ENCODE data around the gene PELI1. TPM values are rescaled to one million over a fixed set of nuclear protein-coding genes. Genes with fewer than 3 reads are reported as not detected.
A peak's percentile ranks its signal among the peaks of the same experiment; 100 is the strongest.

Gene PELI1
- total RNA-seq, 2 donors from 2014 or later, result 6.3 to 16.6 TPM

- intact Hi-C loops (cut with DNase I), result loop anchor here (10.0 kb wide), 1 partner anchor 90 kb away; no protein-coding TSS in a partner anchor
- no peak overlapping the region for H3K27ac ChIP-seq
- no peak for ATAC-seq
- 91 to 93% methylated on average over 7 of the region's 7 CpGs for WGBS, 2 donors
- no peaks in the 10 kb centered on the region for H3K9me3 ChIP-seq
- H3K4me1 ChIP-seq, result peaks cover 12% of the 10 kb centered on the region
- no peaks in the 10 kb centered on the region for H3K27me3 ChIP-seq
- H3K4me3 ChIP-seq, result no peak overlapping the region
- DNase-seq, result no peak
- no peaks in the 10 kb centered on the region for H3K36me3 ChIP-seq (replicated peaks in 1 of 2; ENCODE audit: insufficient read depth in 1 of 2, low read depth in 2 of 2)
- TF ChIP-seq CTCF (IDR thresholded peaks at IDR 0.05) (no peak), POLR2A (IDR thresholded peaks at IDR 0.05) (no peak)
Measured at GRCh38 chr2:64145119-64145518, 899 bp upstream of the PELI1 start.

- H3K27ac ChIP-seq, result peak overlapping the region; percentile 81 to 99 (median 94)
- H3K4me1 ChIP-seq, result peaks cover 12% of the 10 kb centered on the region
- DNase-seq (peak in 3 of 4 donors; percentile 25 to 51 (median 42)), ATAC-seq (peak; percentile 45)
- peak overlapping the region; percentile 69 to 90 for H3K4me3 ChIP-seq
- H3K9me3 ChIP-seq, result no peaks in the 10 kb centered on the region
- intact Hi-C loops (cut with DNase I), result loop anchor here (10.0 kb wide), 1 partner anchor 89 kb away; no protein-coding TSS in a partner anchor
- no peaks in the 10 kb centered on the region for H3K27me3 ChIP-seq
- 1 to 2% methylated on average over 41 to 66 of the region's 69 CpGs for WGBS, 2 donors
- TF ChIP-seq CTCF (IDR thresholded peaks at IDR 0.05) (no peak), POLR2A (IDR thresholded peaks at IDR 0.05) (no peak)
- H3K36me3 ChIP-seq (replicated peaks in 1 of 2; ENCODE audit: insufficient read depth in 1 of 2, low read depth in 2 of 2), result no peaks in the 10 kb centered on the region
Measured at GRCh38 chr2:64143169-64144056, 807 bp downstream of the PELI1 start.

GRCh38 chr2:64142741-64143168 lies 1.5 kb downstream of the PELI1 start:
- no peak for TF ChIP-seq POLR2A (IDR thresholded peaks at IDR 0.05)
- TF ChIP-seq CTCF (IDR thresholded peaks at IDR 0.05), result no peak
- H3K4me1 ChIP-seq, result peaks cover 12% of the 10 kb centered on the region
- no peak for ATAC-seq
- peak overlapping the region in 1 of 2 donors; percentile 90 for H3K4me3 ChIP-seq
- no peak for DNase-seq
- H3K9me3 ChIP-seq, result no peaks in the 10 kb centered on the region
- peak overlapping the region in 2 of 4 donors; percentile 96 to 99 for H3K27ac ChIP-seq
- H3K36me3 ChIP-seq (replicated peaks in 1 of 2; ENCODE audit: insufficient read depth in 1 of 2, low read depth in 2 of 2), result no peaks in the 10 kb centered on the region
- 11 to 18% methylated on average over 3 of the region's 3 CpGs for WGBS, 2 donors
- intact Hi-C loops (cut with DNase I), result loop anchor here (10.0 kb wide), 1 partner anchor 88 kb away; no protein-coding TSS in a partner anchor
- no peaks in the 10 kb centered on the region for H3K27me3 ChIP-seq

GRCh38 chr2:64141674-64142405 lies 2.4 kb downstream of the PELI1 start:
- TF ChIP-seq CTCF (IDR thresholded peaks at IDR 0.05) (no peak), POLR2A (IDR thresholded peaks at IDR 0.05) (peak in 1 of 3 donors; percentile 7)
- Histone ChIP-seq H3K4me1 (peaks cover 12% of the 10 kb centered on the region), H3K27me3 (no peaks in the 10 kb centered on the region), H3K36me3 (replicated peaks in 1 of 2; ENCODE audit: insufficient read depth in 1 of 2, low read depth in 2 of 2) (no peaks in the 10 kb centered on the region), H3K4me3 (no peak overlapping the region), H3K9me3 (no peaks in the 10 kb centered on the region), H3K27ac (peak overlapping the region in 1 of 4 donors; percentile 99)
- 28 to 30% methylated on average over 2 of the region's 2 CpGs for WGBS, 2 donors
- intact Hi-C loops (cut with DNase I), result loop anchor here (10.0 kb wide), 1 partner anchor 87 kb away; no protein-coding TSS in a partner anchor
- DNase-seq, result no peak
- ATAC-seq, result no peak

Measured in body of pancreas (tissue), 4 donors.